HepG2 (cell line): ENCODE results near the gene PARP15. TPM values are rescaled to one million over a fixed set of nuclear protein-coding genes. Genes with fewer than 3 reads are reported as not detected.

Experiments used
- NR2F1 ChIP-seq, 2 experiments: fragments of 450-650 bp in 1 of 2; formaldehyde crosslinking in 1 of 2; IDR thresholded peaks; 2 replicates each; pipeline versions ENCODE4 v1.5.0 to v1.6.1; 2016 to 2020; ENCODE audit warnings: mild to moderate bottlenecking in 1 of 2, missing compliant biosample characterization in 1 of 2, missing genetic modification reagents in 1 of 2, moderate library complexity in 1 of 2
- PTBP1 ChIP-seq: fragments of 200-400 bp; formaldehyde crosslinking; IDR thresholded peaks from 2 replicates; pipeline ENCODE4 v1.6.1; 2018; ENCODE audit warnings: low read length, low read depth; ENCODE audit not compliant: poor library complexity, severe bottlenecking
- RXRA ChIP-seq: sonication (generic); formaldehyde crosslinking; IDR thresholded peaks from 2 replicates; pipeline ENCODE4 v1.5.1; 2020; ENCODE audit warnings: missing genetic modification reagents
- polyA plus RNA-seq, 8 experiments: library from polyadenylated mRNA; depleted of rRNA in 3 of 8; stranded (reverse) in 7 of 8; unstranded in 1 of 8; fragments of >200 nt; fragmentation: Illumina TruSeq in 4 of 8; extraction: Trizol in 4 of 8; gene quantifications; 2 replicates each; pipeline versions ENCODE4 v1.2.1 to v1.2.3, GENCODE V29; 2011 to 2016; ENCODE audit warnings: low read depth in 4 of 8, missing spikeins in 1 of 8, mixed read lengths in 1 of 8; ENCODE audit not compliant: insufficient read depth in 1 of 8
- total RNA-seq, 5 experiments: library from RNA; depleted of rRNA; stranded (reverse); fragments of >200 nt; fragmentation: Illumina TruSeq; extraction: Trizol; gene quantifications; 2 replicates each; pipeline ENCODE4 v1.2.3, GENCODE V29; 2016; ENCODE audit warnings: low read depth in 1 of 5
- TF ChIP-seq, protein P1 (sequence below): sonication (generic); formaldehyde crosslinking; IDR thresholded peaks from 2 replicates; pipeline ENCODE4 v1.9.0; 2021; ENCODE audit warnings: mild to moderate bottlenecking, missing genetic modification reagents
- TF ChIP-seq, protein P2 (sequence below): sonication (generic); formaldehyde crosslinking; IDR thresholded peaks from 2 replicates; pipeline ENCODE4 v1.4.0; 2020; ENCODE audit warnings: mild to moderate bottlenecking, missing genetic modification reagents

The PARP15 gene
- total and polyA plus RNA-seq, 2 of the 13 experiments (the other 11 are each of a cell fraction or from before 2014, with no cell fraction given), result 0.02 TPM; not detected in 1

DNA sequence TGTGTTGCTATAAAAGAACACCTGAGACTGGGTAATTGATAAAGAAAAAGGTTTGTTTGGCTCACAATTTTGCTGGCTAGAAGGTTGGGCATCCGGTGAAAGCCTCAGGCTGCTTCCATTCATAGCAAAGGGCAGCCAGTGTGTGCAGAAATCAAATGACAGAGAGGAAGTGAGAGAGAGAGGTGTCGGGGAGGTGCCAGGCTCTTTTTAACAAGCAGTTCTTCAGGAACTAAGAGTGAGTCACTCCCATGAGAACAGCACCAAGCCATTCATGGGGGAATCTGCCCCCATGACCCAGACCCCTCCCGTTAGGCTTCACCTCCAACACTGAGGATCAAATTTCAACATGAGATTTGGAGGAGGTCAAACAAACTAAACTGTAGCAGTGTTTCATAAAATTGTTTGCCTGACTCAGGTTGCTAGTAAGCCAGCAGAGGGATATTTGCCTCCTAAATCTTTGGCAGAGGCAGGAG lies 4.5 kb upstream of the PARP15 start (continued):
- TF ChIP-seq, protein P1, sequence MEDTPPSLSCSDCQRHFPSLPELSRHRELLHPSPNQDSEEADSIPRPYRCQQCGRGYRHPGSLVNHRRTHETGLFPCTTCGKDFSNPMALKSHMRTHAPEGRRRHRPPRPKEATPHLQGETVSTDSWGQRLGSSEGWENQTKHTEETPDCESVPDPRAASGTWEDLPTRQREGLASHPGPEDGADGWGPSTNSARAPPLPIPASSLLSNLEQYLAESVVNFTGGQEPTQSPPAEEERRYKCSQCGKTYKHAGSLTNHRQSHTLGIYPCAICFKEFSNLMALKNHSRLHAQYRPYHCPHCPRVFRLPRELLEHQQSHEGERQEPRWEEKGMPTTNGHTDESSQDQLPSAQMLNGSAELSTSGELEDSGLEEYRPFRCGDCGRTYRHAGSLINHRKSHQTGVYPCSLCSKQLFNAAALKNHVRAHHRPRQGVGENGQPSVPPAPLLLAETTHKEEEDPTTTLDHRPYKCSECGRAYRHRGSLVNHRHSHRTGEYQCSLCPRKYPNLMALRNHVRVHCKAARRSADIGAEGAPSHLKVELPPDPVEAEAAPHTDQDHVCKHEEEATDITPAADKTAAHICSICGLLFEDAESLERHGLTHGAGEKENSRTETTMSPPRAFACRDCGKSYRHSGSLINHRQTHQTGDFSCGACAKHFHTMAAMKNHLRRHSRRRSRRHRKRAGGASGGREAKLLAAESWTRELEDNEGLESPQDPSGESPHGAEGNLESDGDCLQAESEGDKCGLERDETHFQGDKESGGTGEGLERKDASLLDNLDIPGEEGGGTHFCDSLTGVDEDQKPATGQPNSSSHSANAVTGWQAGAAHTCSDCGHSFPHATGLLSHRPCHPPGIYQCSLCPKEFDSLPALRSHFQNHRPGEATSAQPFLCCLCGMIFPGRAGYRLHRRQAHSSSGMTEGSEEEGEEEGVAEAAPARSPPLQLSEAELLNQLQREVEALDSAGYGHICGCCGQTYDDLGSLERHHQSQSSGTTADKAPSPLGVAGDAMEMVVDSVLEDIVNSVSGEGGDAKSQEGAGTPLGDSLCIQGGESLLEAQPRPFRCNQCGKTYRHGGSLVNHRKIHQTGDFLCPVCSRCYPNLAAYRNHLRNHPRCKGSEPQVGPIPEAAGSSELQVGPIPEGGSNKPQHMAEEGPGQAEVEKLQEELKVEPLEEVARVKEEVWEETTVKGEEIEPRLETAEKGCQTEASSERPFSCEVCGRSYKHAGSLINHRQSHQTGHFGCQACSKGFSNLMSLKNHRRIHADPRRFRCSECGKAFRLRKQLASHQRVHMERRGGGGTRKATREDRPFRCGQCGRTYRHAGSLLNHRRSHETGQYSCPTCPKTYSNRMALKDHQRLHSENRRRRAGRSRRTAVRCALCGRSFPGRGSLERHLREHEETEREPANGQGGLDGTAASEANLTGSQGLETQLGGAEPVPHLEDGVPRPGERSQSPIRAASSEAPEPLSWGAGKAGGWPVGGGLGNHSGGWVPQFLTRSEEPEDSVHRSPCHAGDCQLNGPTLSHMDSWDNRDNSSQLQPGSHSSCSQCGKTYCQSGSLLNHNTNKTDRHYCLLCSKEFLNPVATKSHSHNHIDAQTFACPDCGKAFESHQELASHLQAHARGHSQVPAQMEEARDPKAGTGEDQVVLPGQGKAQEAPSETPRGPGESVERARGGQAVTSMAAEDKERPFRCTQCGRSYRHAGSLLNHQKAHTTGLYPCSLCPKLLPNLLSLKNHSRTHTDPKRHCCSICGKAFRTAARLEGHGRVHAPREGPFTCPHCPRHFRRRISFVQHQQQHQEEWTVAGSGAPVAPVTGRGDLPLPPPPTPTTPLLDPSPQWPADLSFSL (CRISPR knock-in tag), result no peak
- TF ChIP-seq RXRA (CRISPR knock-in tag) (peak; percentile 45; the same call in 1 of the 2 replicates), PTBP1 (no peak), NR2F1 (CRISPR knock-in tag; IDR thresholded peaks at IDR 0.05) (peak; percentile 86 to 93)
- TF ChIP-seq, protein P2, sequence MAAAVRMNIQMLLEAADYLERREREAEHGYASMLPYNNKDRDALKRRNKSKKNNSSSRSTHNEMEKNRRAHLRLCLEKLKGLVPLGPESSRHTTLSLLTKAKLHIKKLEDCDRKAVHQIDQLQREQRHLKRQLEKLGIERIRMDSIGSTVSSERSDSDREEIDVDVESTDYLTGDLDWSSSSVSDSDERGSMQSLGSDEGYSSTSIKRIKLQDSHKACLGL (CRISPR knock-in tag), result no peak
